GM19351 (cell line): ENCODE results near the gene TRIM46.

ENCODE experiments used
- ATAC-seq: cut with Tn5 transposase; IDR thresholded peaks from one replicate; pipeline ENCODE4 v1.9.1; 2021; ENCODE audit warnings: mild to moderate bottlenecking, moderate library complexity; ENCODE audit not compliant: unreplicated experiment

The TRIM46 gene, protein sequence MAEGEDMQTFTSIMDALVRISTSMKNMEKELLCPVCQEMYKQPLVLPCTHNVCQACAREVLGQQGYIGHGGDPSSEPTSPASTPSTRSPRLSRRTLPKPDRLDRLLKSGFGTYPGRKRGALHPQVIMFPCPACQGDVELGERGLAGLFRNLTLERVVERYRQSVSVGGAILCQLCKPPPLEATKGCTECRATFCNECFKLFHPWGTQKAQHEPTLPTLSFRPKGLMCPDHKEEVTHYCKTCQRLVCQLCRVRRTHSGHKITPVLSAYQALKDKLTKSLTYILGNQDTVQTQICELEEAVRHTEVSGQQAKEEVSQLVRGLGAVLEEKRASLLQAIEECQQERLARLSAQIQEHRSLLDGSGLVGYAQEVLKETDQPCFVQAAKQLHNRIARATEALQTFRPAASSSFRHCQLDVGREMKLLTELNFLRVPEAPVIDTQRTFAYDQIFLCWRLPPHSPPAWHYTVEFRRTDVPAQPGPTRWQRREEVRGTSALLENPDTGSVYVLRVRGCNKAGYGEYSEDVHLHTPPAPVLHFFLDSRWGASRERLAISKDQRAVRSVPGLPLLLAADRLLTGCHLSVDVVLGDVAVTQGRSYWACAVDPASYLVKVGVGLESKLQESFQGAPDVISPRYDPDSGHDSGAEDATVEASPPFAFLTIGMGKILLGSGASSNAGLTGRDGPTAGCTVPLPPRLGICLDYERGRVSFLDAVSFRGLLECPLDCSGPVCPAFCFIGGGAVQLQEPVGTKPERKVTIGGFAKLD

DNA sequence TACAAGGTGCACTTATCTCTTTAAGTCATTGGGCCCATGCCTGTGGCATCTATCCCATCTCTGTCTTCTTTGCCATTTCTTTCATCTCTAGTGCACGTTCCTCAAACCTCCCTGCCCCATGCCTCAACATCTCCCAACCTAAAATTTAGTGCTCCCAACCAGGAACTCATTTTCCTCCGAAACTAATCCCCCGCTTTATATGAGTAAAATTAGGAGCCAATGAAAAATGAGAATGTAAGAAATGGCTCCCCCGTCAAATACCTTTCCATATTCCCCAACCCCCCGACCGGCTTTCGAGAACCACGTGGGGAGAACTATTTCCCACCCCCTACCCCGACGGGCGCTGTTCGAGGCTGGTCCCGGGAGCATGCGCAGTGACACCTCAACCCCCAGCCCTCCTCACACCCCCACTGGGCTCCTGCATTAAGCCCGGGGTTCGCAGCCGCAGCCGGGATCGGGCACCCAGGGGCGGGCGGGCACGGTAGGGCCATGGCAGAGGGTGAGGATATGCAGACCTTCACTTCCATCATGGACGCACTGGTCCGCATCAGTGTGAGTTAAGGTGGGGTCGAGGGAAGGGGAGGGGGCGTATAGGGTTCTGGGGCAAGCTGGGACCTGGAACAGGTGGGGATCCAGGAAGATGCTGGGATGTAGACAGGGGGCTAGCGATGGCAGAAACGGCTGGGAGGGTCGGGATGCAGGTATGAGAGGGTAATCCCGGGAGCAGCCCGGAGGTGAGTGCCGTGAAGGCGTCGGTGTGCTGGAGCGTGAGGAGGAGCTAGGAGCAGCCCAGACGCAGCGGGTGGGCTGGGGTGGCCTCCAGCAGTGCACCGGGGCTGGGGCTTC is at the start of gene TRIM46:
Gene TRIM46, plus strand, starts transcription at position 372 of the 846 bp plus-strand sequence. Its CDS starts 118 bp downstream, at position 490.
- no peak for ATAC-seq

DNA sequence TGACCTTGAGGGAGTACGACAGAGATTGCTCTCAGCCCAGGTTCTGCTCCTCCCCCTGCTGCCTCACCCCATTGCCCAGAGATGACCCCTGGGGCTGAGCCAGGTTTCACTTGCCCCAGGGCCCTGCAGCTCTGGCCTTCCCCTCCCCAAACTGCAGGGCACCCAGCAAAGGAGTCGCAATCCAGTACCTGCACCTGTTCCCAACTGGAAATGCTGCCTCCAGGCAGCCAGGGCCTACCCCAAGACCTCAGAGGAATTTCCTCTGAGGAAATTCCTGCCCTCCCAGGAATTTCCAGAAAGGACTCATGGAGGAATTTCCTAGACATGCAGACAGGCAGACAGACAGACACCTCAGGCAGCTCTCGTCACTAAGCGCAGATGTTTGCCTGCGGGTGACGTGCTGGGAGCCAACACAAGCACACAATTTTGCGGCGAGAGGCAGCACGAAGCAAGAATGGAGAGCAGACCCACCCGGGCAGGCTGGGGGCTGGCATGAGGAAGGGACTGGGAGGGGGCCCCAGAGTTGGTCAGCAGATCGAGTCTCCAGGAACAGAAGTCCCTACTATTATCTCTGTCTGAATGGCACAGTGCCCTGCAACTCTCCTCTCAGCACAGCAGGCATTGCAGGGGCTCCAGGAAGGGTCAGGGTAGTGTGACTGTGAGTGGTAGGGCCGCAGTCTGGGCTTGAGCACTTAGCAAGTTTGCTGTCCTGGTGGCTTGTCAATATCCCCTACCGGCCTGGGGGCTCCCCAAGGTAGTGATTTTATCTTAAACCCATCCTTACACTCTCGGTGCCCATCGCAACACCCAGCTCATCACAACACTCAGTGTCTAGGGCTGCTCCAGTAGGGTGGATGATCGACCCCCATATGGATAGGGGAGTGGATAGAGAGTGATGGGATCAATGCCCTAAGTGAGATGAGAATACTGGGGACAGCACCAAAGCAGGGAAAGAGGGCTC is 48.9 kb upstream of the TRIM46 start:
- ATAC-seq: no peak

DNA sequence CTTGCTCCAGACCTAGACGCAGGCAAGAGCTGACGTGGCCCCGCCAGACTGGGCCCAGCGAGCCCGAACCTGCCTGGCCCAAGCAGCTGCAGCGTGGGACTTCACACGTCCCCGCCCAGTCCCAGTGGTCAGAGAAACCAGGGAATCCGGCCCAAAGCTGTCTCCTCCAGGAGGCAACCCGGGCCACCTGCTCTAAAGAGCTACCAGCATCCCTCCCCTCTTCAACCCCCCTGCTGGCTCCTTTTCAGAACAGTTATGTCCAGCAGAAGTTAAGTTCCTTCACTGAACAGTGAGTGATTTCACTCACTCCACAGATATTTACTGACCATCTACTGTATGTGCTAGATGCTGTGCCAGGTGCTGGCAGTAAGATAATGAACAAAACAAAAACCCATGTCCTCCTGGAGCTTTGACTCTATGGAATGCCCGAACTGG is 48.1 kb upstream of the TRIM46 start:
- no peak for ATAC-seq

DNA sequence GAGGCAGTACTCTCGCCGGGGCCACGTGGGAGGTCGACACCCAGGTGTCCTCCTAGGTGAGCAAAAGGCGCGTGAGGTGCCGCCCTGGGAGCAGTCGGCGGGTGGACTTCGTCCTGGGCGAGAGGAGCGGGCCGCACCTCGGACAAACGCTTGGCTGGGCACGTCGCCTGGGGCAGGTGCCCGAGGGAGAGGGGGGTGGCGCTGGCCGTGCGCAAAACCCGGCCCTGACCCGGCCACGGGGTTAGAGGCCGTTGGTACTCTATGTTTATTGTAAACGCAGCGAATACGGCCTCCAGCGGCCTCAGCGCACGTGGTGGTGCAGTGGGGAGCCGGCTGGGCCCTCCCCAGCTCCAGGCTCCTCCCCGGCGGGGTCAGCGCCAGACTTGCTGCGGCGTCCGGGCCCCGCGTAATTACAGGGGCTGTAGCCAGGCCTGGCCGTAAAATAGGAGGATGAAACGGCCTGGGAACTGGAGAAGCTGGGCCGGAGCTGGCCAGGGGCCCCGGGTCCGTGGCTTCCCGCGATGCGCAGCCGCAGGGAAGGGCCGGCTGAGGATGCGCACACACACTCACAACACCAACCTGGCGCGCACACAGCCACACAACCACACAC is 47.6 kb upstream of the TRIM46 start:
- no peak for ATAC-seq

DNA sequence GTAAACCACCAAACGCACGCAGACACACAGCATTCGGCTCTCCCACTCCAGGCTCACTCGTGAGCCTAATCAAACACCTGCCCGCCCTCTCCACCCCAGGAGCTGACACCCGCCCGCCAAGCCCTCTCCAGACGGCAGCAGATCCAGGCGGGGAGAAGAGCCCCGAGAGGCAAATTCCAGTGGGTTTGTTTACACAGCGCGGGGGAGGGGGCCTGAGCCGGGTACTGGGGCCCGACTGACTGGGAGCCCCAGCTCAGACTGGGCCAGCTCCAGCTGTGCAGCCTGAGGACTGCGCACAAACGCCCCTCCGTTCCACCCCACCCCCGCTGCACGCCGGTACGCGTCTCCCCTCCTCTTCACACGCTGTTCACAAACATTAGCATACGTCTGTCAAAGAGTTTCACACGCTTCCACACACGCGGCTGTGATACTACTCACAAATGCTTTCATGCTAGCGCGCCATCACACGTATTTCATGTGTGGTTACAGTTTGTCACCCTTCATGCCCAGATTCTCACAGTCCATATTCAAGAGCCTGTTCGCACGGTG is 47.0 kb upstream of the TRIM46 start:
- ATAC-seq: no peak

DNA sequence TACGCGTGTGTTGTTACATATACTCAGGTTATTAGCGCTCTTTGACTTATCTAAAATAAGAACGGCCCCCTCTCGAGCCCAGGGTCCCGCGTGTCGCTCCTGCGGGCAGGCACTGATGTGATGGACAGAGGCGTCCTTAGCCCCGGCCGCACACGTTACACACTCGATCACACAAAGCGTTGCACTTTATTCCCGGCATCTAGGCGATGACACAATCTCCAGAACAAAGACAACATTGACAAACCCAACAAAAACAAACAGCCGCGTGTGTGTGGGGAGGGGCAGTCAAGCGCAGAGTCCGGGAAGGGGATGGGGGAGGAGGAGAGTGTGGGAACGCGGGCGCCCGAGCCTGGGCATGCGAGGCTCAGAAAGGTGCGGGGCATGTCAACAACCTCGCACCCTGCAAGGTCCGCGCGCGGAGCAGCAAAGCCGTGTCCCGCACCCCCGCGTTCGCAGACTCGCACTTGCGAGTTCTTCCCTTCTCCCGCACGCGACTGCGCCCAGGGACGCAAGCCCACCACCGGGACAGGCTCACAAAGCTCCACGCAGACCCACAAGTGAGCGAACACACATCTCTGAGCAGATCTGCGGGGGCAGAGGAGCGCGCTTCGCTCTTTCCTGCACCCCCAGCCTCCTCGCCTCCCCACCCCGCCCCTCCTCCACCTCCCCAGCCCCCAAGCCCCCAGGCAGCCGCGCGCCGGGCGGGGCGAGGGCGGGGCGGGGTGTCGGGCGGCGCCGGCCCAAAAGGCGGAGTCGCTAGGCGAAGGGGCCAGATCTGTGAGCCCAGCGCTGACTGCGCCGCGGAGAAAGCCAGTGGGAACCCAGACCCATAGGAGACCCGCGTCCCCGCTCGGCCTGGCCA is 46.3 kb upstream of the TRIM46 start, which contains the start of gene EFNA1:
Gene EFNA1, plus strand, starts transcription at position 772 of the 862 bp plus-strand sequence. CDS start 102 bp downstream, outside the sequence.
- ATAC-seq: no peak

DNA sequence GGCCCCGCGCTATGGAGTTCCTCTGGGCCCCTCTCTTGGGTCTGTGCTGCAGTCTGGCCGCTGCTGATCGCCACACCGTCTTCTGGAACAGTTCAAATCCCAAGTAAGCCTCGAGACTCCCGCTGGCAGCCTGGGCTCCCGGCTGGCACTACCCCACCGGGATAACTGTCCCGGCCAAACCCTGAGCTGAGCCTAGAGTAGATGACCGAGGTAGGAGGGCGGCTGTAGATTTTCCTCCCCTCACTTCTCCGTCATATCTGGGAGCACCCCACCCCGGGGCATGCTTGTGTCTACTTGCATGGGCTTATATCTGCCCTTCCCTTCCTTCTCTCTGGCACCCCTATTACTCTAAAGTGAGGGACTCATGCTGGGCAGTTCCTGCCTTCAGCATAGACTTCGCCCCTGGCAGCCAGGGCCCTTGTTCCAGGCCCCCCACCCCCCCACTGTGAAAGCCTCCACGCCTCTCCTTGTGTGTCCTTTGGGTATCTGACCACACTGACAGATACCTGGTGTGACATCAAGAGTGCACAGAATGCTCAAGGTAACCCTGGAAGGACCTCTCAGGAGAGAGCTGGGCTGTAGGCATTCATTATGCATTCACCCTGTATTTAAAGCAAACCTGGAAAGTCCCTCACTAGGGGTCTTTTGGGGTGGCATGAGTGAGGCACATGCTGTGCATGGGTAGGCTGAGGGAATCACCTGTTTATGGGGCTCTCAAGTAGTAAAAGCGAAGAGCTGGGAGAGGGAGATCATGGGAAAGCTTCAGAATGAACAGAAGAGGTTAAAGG is 45.5 kb upstream of the TRIM46 start:
- ATAC-seq: no peak

DNA sequence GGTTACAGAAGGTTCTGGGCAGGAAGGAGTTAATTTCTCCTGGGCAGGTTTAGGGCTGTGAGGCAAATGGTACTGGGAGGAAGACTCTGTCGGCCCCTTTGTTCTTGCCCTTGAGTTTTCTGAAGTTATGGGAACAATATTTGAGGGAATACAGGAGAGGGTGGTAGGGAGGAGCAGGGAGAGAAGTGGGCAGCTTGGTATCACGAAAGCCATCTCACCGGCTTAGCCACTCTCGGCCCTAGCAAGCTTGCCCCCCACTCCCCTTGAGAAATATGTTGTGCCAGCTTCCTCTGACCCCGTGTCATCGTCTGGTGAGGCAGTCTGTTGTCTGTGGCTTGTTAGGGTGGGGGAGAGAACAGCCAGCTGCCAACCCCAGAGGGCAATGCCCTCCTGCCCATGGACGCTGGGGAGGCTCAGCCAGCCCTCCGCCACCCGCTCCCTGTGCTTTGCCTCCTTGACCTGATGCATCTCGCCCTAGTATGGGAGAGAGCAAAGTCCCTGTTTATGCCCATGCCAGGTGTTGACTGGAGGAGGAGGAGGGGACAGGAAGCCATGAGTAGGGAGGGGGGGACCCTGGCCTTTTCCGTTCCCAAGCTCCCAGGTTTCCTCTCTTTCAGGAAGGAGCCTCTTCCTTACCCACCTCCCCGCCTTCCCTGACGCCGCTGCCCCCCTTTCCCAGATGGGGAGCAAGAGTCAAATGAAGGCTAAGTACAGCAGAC is 44.7 kb upstream of the TRIM46 start:
- no peak for ATAC-seq

DNA sequence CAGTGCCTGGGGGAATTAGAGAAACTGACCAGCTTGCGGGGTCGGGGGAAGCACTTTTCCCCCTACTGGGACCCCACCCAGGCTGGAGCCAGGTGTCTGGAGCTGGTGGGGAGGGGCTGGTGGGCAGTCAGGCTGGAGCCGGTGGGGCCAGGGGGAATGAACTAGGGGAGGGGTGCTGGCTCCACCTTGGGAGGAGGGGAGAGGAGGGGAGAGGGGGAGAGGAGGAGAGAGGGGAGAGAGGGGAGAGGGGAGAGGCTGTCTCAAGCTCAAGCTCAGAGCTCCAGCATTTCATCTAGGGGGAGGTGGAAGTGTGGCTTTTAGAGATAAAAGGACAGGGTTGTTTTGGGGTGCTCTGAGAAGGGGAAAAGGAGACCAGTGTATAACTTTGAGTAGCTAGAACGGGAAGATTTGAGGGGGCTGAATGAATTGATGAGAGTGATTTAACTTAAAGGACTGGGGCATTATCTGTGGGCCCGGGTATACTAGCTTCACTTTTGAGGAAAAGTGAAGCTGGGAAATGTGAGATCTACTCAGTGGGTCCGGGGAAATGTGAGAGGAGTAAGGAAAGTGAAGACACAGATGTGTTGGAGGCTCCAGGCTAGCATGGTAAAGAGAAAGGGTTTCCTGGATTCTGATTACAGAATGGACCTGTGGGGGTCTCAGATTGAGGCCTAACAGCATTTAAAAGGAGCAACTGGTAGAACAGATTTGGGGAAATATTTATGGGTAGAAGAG is 43.2 kb upstream of the TRIM46 start:
- no peak for ATAC-seq

DNA sequence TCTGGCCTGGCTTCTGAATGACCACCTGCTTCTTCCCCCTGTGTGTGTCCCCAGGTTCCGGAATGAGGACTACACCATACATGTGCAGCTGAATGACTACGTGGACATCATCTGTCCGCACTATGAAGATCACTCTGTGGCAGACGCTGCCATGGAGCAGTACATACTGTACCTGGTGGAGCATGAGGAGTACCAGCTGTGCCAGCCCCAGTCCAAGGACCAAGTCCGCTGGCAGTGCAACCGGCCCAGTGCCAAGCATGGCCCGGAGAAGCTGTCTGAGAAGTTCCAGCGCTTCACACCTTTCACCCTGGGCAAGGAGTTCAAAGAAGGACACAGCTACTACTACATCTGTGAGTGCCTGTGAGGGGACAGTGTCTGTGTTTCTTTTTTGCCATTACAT is 42.4 kb upstream of the TRIM46 start:
- no peak for ATAC-seq

DNA sequence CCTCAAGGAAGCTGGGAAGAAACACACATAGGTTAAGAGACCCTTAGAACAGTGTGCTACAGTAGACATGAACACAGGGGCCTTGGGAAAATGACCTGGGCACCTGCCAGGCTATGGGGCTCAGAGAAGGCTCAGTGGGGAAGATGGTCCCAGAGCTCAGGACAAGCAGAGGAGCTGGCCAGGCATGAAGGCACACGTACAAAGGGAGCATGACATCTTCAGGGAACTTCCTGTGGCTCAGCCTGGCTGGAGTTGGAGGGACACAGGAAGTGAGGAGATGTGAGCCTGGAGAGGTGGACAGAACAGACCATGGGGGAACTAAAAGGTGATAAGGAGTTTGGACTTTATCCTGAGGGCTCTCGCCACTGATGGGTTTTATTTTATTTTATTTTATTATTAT is 41.8 kb upstream of the TRIM46 start:
- no peak for ATAC-seq

DNA sequence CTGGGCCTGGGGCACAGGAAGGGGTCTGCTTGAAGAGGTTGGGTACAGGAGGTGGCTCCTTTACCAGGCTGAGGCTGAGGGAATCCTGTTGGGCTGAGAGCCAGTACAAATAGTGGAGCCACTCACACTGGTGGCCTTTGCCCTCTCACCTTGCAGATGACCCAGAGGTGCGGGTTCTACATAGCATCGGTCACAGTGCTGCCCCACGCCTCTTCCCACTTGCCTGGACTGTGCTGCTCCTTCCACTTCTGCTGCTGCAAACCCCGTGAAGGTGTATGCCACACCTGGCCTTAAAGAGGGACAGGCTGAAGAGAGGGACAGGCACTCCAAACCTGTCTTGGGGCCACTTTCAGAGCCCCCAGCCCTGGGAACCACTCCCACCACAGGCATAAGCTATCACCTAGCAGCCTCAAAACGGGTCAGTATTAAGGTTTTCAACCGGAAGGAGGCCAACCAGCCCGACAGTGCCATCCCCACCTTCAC is 39.8 kb upstream of the TRIM46 start:
- no peak for ATAC-seq

DNA sequence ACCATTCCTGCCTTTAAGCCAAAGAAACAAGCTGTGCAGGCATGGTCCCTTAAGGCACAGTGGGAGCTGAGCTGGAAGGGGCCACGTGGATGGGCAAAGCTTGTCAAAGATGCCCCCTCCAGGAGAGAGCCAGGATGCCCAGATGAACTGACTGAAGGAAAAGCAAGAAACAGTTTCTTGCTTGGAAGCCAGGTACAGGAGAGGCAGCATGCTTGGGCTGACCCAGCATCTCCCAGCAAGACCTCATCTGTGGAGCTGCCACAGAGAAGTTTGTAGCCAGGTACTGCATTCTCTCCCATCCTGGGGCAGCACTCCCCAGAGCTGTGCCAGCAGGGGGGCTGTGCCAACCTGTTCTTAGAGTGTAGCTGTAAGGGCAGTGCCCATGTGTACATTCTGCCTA is 39.3 kb upstream of the TRIM46 start:
- ATAC-seq: no peak

DNA sequence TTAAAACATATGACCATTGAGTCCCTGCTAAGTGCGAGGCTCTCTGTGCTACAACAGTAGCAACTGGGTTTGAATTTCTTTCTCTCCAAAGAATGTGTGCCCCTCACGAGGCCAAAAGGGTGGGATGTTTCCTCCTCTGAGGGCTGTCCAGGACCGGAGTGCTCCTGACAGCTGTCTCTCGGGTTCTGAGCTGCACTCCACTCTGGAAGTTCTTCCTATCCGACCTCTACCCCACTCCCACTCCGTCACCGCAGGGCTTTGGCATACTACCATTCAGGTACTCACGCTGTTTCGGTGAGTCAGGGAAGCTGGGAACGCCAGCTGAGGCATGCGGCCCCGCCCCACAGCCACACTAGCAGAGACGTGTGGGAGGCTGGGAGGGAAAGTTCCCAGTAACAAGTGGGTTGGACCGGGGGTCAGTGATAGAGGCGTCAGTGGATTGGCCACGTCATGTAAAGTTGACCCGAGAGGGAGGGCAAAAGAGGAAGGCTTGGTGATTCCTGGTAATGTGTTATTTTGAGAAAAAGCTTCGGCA is 38.7 kb upstream of the TRIM46 start:
- no peak for ATAC-seq

DNA sequence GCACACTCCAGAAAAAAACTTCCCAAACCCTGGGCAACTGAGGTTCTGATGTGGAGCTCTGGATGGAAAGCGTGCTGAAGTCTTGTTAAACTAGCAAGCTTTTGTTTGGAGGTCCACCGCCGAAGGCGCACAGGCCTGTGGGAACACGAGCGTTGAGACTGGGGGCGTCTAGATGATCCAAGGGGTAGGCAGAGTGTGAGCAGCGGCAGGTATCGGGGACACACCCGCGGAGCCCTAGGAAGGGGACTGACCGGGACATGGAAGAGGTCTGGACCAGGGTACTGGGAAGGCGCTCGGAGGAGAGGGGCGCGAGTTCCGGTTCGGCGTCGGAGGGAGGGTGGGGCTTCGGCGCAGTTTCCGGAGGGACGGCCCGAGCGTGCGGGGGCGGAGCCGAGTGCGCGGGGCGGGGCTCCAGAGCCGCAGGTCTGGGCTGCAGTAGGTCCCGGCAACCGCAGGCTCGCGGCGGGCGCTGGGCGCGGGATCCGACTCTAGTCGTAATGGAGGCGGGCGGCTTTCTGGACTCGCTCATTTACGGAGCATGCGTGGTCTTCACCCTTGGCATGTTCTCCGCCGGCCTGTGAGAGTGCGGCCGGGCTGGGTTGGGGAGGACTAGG is 38.1 kb upstream of the TRIM46 start, which contains the start of gene SLC50A1:
Gene SLC50A1, plus strand, starts transcription at position 438 of the 614 bp plus-strand sequence. Its CDS starts 60 bp downstream, at position 498.
- ATAC-seq: peak; percentile 71
